ENCODE data around the gene METTL2B.

DNA sequence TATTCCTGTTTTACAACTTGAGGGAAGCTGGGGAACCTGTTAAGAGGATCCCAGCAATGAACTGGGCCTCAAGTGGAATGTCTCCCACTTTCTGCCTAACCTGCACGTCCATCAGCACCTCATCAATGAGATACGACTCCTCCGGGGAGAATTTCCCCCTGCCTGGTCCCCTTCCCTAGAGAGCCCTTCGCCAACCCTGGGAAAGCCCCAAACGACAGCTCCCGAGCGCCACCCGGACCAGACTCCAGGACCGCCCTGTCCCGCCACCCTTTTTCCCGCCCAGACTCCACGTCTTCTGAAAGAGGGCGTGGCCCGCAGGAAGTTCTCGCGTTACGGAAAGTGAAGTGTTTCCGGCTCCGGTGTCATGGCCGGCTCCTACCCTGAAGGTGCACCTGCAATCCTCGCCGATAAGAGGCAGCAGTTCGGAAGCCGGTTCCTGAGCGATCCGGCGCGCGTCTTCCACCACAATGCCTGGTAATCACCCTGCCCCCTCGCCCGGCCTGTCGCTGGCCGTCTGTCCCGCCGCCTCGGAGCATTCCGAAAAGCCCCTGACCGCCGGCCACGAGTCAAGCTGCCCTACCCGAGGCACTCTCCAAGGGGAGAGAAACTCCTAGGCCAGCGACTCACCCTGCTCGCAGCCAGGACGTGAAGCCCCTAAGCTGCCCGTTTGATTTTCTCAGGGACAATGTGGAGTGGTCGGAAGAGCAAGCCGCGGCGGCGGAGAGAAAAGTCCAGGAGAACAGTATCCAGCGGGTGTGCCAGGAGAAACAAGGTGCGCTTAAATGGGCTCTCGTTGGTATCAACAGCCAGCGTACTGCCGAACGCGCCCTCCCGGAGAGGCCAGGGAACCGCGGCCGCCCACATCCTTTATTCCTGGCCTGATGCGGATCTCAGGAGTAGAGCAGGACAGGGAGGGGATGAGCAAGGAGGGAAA, at the start of gene METTL2B:
- TF ChIP-seq, protein P1, sequence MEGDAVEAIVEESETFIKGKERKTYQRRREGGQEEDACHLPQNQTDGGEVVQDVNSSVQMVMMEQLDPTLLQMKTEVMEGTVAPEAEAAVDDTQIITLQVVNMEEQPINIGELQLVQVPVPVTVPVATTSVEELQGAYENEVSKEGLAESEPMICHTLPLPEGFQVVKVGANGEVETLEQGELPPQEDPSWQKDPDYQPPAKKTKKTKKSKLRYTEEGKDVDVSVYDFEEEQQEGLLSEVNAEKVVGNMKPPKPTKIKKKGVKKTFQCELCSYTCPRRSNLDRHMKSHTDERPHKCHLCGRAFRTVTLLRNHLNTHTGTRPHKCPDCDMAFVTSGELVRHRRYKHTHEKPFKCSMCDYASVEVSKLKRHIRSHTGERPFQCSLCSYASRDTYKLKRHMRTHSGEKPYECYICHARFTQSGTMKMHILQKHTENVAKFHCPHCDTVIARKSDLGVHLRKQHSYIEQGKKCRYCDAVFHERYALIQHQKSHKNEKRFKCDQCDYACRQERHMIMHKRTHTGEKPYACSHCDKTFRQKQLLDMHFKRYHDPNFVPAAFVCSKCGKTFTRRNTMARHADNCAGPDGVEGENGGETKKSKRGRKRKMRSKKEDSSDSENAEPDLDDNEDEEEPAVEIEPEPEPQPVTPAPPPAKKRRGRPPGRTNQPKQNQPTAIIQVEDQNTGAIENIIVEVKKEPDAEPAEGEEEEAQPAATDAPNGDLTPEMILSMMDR (IDR thresholded peaks at IDR 0.05): peak; percentile 56
- TF ChIP-seq EZH2 (IDR thresholded peaks at IDR 0.05) (peak; percentile 73), EZH2phosphoT487 (IDR thresholded peaks at IDR 0.05) (peak; percentile 37)

Data from neural progenitor cell (in vitro differentiated cells).